Measurements from ENCODE around the gene PCDH9.
"Not testable (repeated sequence)": the region's sequence is repeated elsewhere in the genome, so short reads cannot be mapped to it uniquely, and the experiment has no call there.

PCDH9 gene

DNA sequence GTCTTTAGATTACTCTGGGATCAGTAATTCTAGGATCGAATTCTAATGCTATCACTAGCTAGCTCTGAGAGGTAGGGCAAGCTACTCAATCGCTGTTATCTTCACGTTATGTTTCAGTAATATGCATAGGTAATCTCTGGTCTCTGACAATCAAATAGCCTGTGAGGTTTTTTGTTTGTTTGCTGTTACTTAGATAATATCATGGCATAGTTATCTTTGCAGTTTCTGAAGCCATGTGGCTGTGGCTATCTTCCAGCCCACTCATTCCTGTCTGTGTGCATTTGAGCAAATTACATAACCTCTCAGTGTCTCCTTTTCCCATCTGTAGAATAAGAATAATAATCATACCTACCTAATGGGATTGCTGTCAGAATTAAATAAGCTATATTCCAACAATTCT lies 330.2 kb downstream of the PCDH9 start:
- no peak for DNase-seq (ENCODE audit: low spot score)

DNA sequence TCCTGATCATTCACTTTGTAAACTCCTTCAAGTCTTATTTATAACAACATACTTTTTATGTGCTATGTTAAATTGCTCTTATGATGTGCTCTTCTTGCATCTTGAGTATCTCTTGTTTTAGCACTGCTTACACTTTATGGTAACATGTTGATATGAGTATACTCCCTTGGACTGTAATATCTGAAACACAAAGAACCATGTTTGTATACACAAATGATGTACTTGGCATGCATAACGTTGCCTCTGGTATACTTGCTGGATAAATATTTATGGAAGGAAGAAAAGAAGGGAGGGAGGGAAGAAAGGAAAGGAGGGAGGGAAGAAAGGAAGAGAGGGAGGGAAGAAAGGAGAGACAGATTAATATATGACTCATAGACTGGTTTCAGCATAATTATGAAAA lies 333.2 kb downstream of the PCDH9 start:
- DNase-seq (ENCODE audit: low spot score) = no peak

GRCh38 chr13:66895780-66896179 lies 334.4 kb downstream of the PCDH9 start:
- DNase-seq (ENCODE audit: low spot score) = no peak

DNA sequence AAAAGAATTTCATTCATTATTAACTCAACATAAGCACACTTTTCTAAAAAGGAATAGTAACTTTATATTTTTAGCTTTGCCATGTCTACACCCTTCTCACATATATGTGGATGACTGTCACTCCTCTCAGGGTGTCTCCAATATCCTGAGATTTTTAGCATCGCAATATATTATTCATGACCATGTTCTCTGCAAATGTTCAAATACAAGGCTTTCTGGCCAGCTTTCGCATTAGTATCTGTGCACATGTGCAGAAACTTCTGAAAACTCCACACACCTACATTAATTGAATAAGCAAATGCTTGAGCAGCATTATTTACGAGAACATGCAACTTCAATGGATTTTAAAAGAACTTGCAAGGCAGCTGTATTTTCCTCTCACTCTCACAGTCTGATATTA lies 334.8 kb downstream of the PCDH9 start:
- no peak for DNase-seq (ENCODE audit: low spot score)

DNA sequence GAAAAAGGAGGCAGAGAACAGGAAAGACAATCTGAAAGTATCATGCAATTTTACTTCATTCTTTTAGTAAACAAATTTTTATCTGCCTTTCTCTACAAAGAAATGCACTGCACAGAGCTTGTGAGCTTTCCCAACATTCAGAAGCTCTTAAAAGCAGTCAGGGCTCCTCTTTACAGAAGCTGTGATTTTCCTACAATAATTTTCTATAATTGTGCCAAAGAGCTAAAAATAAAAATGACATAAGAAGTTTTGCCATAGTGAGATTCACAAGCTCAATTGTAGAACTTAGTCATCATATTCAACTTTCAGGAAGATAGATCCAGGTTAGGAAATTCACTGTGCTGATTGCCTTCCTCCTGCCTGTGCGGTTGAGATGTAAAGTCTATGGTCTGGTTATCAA lies 341.4 kb downstream of the PCDH9 start:
- DNase-seq (ENCODE audit: low spot score) = no peak

DNA sequence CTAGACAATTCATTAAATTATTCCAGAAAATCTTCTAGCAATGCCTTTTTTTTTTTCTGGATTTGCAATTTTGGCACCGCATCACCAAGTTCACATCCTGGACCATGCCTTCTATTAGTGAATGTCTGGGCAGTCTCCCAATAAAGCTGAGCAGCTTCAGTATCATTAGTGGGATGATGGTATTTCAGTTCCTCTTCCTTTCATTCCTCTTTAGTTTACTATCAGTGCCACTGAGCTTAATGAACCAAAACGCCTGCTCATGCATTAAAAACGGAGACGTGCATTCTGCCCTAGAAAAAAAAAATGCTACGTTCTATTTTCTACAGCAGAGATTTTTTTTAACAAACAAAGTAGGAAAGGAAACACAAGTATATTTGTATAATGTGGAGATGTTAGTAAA lies 343.0 kb downstream of the PCDH9 start:
- DNase-seq (ENCODE audit: low spot score) = no peak

DNA sequence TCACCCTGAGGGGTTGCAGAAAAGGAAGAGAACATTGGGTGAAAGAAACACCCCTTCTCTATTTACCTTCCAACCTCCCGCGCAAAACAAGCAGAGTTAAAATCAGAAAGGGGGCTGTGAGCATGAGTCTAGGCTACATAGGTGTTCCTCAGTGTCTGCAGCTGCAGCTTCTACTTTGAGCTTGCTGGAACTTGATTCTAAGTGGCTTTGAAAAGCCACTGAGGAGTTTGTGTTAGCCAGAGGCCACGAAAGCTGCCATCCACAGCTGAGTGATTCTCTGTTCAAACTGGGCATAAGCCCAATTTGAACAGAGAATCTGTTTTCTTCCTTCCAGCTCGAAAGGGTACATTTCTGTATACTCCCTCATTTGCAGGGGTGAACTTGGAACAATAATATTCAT lies 343.9 kb downstream of the PCDH9 start:
- DNase-seq (ENCODE audit: low spot score) = no peak

DNA sequence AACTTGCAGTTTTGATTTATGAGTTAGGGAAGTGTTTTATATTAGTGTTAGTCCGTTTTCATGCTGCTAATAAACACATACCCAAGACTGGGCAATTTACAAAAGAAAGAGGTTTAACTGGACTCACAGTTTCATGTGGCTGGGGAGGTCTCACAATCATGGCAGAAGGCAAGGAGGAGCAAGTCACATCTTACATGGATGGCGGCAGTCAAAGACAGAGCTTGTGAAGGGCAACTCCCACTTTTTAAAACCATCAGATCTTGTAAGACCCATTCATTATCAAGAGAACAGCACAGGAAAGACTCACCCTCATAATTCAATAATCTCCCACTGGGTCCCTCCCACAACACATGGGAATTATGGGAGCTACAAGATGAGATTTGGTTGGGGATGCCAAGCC lies 349.0 kb downstream of the PCDH9 start:
- DNase-seq (ENCODE audit: low spot score) = not testable (repeated sequence)

DNA sequence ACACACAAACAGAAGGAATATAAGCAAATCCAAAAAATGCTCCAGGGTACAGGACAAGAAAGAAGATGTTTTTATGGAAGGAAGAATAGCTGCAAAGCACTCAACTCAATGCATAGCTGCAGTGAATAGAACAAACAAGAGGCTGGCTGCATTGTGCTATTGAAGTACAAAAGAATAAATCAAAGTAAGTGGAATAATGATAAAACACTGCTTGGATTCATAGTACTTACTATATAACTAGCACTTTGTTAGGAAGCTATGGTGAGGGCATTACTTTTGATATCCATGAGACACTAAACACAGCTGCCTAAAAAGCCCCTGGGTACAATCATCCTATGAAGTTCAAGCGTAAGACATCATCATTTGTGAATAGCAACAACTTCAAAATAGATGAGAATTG lies 350.1 kb downstream of the PCDH9 start:
- DNase-seq (ENCODE audit: low spot score) = no peak

DNA sequence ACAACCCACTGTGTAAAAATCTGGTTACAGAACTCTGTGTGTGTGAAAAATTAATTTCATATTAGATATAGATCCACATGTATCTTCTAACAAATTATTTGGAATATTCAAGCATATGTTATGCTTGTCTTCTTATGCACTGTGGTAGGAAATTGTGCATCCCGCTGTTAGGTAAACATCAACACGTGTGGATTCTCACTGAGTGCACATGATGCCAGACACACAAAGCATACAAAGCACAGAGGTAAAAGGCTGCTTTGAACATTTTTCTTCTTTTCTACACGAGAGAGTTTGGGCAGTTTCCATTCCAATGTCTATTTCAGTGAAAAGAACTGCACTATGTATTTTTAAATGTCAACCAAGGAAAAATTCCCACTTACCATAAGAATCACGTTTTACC lies 354.9 kb downstream of the PCDH9 start:
- DNase-seq (ENCODE audit: low spot score) = no peak

- DNase-seq (ENCODE audit: low spot score) = no peak
Observed at GRCh38 chr13:66864627-66865026, 365.5 kb downstream of the PCDH9 start.

- DNase-seq (ENCODE audit: low spot score) = no peak
Observed at GRCh38 chr13:66860878-66861417, 369.2 kb downstream of the PCDH9 start.

DNA sequence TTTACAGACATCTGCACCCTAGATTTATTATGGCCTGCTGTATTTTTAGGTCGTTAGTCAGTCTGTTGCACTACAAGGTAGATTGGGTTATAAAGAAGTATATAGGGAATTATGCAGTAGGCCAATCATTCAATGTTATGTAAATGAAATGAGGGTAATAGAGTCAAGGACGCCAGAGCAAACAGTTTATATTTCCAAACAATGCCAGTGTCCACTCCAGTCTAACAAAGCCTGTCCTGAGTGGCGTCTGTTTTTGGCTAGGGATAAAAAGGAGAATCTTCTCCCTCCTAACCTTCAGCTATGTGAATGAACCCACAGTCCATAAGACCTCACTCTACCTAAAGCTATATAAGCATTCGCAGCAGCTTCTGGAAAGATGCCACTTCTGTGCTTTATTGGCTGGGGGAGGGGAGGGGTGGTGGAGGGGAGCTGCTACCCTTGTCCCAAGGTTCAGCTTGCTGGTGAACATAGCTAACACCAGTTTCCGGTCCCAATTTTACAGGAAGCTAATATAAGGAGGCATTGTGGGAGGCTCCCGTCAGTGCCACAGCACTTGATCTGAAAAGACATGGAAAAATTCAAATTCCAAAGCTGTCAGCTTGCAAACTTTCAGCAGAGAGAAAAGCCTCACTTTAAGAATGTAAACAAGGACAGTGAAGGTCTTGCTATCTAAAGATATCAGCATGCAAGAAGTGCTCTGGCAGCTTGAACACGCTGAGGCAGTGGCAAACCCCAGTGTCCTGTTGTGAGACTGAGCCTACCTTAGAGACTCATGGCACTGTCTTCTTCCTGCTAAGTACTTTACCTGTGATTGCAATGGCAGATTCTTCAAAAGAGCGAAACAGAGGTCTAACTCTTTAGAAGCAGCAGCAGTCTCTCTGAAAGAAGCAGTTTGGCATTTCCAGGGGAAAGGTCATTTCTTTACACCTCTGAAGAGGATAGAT lies 369.9 kb downstream of the PCDH9 start:
- DNase-seq (ENCODE audit: low spot score) = no peak

DNA sequence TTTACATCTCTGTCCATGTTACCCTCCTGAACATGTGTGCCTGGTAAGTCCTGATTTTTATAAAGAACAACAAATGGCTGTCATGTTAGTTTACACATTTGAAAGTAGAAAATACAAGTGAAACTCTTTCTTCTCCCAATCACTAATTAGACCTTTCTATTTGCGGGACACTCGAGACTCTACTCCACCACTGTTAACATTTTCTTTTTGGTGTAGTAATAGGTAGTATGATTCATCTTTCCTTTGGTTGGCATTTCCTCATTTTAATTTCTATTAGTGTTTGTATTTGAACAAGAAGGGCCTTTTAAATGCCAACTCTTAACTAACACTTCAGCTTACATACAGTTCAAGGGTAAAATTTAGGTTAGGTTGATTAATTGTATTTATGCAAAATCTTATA lies 371.1 kb downstream of the PCDH9 start:
- DNase-seq (ENCODE audit: low spot score) = peak; percentile 8

DNA sequence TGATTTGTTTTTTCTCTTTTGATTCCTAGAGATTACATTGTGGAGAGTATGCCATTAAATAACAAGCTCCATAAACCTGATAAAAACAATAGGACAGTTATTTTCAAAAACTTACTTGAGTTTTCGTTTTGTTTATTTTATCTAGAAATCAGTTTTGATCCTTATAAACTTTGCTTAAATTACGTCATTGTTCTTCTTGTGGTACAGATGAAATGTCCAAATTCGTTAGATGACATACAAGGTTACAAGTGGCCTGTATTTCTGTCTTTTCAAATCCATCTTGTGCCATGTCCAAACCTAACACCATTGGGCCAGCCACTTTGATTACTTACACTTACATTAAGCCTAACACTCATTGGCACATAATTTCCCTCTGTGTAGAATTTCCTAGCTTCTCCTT lies 372.0 kb downstream of the PCDH9 start:
- DNase-seq (ENCODE audit: low spot score) = no peak

DNA sequence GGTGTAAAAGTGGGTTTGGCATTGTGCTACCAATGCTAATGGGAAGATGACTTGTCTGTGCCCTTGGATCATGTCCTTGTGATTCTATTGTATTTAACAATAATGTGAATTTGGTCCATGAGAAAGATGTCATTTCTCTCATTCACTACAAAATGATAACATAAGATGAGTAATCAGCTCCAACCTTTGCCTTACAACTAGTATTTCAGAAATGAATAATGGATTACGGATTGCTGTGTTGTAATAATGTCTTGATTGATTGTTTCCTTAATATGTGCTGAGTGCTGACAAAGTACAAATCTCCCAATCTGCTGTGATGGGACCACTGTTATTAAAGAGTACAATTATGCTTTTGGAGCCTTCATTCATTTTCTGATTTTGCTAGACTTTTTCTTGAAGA lies 375.0 kb downstream of the PCDH9 start:
- no peak for DNase-seq (ENCODE audit: low spot score)

DNA sequence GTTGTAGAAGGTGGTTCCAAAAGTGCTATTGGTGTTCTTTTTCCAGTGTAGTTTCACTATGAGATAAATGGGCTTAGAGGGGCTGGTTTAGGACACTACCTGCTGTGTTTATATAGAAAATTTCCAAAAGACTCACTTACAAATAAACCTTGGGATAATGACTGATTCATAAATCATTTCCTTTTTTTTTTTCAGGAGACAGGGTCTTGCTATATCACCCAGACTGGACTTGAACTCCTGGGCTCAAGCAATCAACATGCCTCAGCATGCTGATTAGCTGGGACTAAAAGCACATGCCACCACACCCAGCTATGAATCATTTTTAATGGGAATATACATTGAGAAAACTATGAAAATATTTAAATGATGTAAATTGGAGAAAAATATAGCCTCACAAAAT lies 376.6 kb downstream of the PCDH9 start:
- DNase-seq (ENCODE audit: low spot score) = no peak

DNA sequence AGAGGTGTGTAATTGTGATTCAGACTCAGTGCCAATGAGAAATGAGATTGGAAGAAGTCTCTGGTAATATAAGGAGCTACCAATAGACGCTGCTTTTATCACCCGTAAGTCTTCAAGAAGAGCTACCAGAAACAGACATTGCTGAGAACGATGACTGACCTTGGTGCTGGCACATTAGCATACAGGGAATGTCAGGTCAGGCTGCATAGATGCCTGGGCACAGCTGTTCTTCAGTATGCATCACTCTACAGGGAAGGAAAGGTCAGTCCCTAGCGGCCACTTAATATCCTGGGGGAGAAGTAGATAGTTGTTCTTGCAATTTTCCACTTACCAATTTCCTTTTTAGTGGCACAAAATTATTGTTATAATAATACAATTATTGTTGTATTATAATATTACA lies 380.4 kb downstream of the PCDH9 start:
- no peak for DNase-seq (ENCODE audit: low spot score)

DNA sequence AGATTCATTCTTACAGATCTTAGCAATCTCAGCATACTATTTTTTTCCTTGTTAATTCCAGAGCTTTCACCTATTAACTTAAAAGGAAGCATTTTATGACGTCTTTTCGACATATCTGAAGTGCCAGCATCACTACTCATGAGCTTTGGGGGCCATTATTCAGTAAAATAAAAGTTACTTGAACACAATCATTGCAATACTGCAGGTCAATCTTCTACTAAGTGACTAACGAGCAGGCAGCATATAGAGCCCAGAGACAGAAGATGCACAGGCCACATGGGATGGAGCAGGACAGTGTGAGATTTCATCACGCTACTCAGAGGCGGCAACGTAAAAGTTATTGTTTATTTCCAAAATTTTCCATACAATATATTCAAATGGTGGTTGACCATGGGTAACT lies 382.6 kb downstream of the PCDH9 start:
- DNase-seq (ENCODE audit: low spot score) = no peak

DNA sequence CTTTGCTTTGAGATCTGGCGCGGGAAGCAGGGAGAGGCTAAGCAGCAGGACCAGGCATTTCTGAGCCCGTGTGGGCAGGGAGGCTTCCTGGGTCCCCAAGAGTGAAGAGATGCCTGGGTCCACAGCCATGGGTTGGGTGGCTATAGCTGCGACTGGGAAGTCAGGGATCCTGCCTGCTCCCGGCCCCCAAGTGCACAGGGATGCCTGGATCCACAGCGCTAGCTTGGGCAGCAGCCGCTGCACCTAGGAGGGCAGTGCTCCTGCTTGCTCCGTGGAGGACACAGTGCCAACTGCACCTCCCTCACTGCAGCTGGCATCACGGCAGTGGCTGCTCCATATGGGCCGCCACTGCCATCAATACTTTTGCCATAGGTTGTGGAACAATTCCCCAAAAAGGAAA lies 384.7 kb downstream of the PCDH9 start:
- DNase-seq (ENCODE audit: low spot score) = no peak

- no peak for DNase-seq (ENCODE audit: low spot score)
Observed at GRCh38 chr13:66844933-66845332, 385.2 kb downstream of the PCDH9 start.

DNA sequence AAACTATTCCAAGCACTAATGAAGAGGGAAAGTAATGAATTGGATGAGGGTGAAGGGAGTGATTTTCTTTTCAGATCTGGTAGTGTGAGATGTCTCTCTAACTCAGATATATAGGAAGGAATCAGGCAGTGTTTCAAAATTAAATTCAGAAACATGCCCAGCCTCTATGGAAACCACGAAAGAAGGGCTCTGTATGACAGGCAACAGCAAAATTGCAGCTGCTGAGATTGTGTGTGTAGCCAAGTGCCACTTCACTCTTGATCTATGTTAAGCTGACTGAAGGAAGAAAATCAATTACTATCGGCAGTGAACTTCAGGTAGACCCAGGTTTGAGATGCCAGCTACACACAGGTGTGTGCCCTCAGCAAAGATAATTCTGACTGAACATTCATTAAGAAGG lies 387.4 kb downstream of the PCDH9 start:
- DNase-seq (ENCODE audit: low spot score) = no peak

DNA sequence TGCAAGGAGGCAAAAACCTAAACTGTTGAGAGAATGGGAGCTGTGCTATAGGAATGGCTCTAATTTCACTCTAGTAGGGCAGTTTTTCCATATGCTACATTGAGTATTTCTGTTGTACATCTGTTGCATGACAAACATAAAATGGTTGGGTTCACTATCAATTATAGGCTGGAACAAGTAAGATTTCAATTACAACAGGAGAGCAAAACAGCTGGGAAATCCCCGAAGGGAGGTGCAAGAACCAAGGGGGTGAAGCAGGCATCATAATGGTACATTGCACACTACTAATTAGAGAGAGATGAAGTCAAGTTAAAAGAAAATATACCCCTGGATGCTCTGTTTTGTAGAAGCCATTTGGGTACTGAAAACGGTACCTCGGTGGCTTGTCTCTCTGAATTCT lies 389.5 kb downstream of the PCDH9 start:
- no peak for DNase-seq (ENCODE audit: low spot score)

- no peak for DNase-seq (ENCODE audit: low spot score)
Observed at GRCh38 chr13:66837246-66837645, 392.9 kb downstream of the PCDH9 start.

All from COLO829 (cell line).